H1 (cell line): Measurements from ENCODE around the gene BBS7. TPM values are rescaled to one million over a fixed set of nuclear protein-coding genes. Genes with fewer than 3 reads are reported as not detected.

Experiments
- CTCF ChIA-PET: fragments of 300-600 bp; sonication (Branson Sonifier 250); formaldehyde crosslinking; loops from one replicate; lab custom pipeline; 2021; ENCODE audit not compliant: partially characterized antibody; lab: Charles Lee
- POLR2A ChIA-PET: fragments of 300-600 bp; sonication (Branson Sonifier 250); formaldehyde crosslinking; loops from one replicate; lab custom pipeline; 2021; ENCODE audit warnings: inconsistent platforms; ENCODE audit not compliant: partially characterized antibody; lab: Charles Lee
- DNase-seq, 2 experiments: peaks; one replicate each; pipeline versions ENCODE4 v3.0.0 to v3.0.0-alpha.2; 2010 to 2022; ENCODE audit warnings: low spot score in 2 of 2, low read depth in 1 of 2, mixed read lengths in 1 of 2
- FAIRE-seq: peaks from 2 replicates; lab custom pipeline; 2011; peaks lifted over from hg19 to GRCh38; lab: Jason Lieb, UNC
- H2AFZ ChIP-seq: 2 replicates; pipeline ENCODE4 v1.8.1; 2012; ENCODE audit warnings: low read length, inconsistent platforms
- H2AK5ac ChIP-seq: 2 replicates; pipeline ENCODE4 v1.6.1; 2013; ENCODE audit warnings: low read depth, low read length
- H2BK120ac ChIP-seq: replicated peaks from 2 replicates; pipeline ENCODE3; 2013; ENCODE audit warnings: low read depth, low read length, inconsistent platforms
- H2BK12ac ChIP-seq: 2 replicates; pipeline ENCODE4 v1.6.1; 2013; ENCODE audit warnings: low read depth, low read length
- H2BK15ac ChIP-seq: 2 replicates; pipeline ENCODE4 v1.6.1; 2013; ENCODE audit warnings: low read length
- H2BK20ac ChIP-seq: 2 replicates; pipeline ENCODE4 v1.6.1; 2013; ENCODE audit warnings: low read length
- H2BK5ac ChIP-seq: 2 replicates; pipeline ENCODE4 v1.6.1; 2013; ENCODE audit warnings: low read depth, low read length
- H3K14ac ChIP-seq: 2 replicates; pipeline ENCODE4 v1.6.1; 2013; ENCODE audit warnings: inconsistent platforms; ENCODE audit not compliant: insufficient read length
- H3K18ac ChIP-seq: 2 replicates; pipeline ENCODE4 v1.6.1; 2013; ENCODE audit warnings: low read length; ENCODE audit errors: extremely low read depth
- H3K23ac ChIP-seq: 2 replicates; pipeline ENCODE4 v1.6.1; 2013; ENCODE audit warnings: inconsistent platforms; ENCODE audit not compliant: insufficient read length
- H3K23me2 ChIP-seq: 2 replicates; pipeline ENCODE4 v1.6.1; 2013; ENCODE audit warnings: low read depth, low read length
- H3K27ac ChIP-seq: 2 replicates; pipeline ENCODE4 v1.6.1; 2011; ENCODE audit warnings: low read depth, low read length, inconsistent platforms
- H3K27me3 ChIP-seq, 4 experiments: replicated peaks in 1 of 4; 1 replicate in 1 of 4; 2 replicates in 3 of 4; pipeline versions ENCODE4 v1.6.1 to v1.8.1; 2011 to 2013; ENCODE audit warnings: low read length in 3 of 4, mild to moderate bottlenecking in 3 of 4, inconsistent platforms in 2 of 4, mixed read lengths in 2 of 4, moderate library complexity in 1 of 4; ENCODE audit not compliant: control insufficient read depth in 3 of 4, insufficient read depth in 3 of 4; ENCODE audit errors: extremely low read depth in 1 of 4
- H3K36me3 ChIP-seq, 4 experiments: 2 replicates each; pipeline versions ENCODE4 v1.6.1 to v1.8.1; 2011 to 2013; ENCODE audit warnings: mild to moderate bottlenecking in 4 of 4, low read length in 3 of 4, moderate library complexity in 2 of 4, control low read depth in 1 of 4, inconsistent platforms in 1 of 4; ENCODE audit not compliant: insufficient read depth in 4 of 4, control insufficient read depth in 2 of 4
- H3K4ac ChIP-seq: replicated peaks from 2 replicates; pipeline ENCODE3; 2013; ENCODE audit warnings: low read length, low read depth, mixed read lengths, inconsistent platforms; ENCODE audit not compliant: insufficient read length
- H3K4me1 ChIP-seq, 4 experiments: replicated peaks in 1 of 4; 1 replicate in 1 of 4; 2 replicates in 3 of 4; pipeline versions ENCODE4 v1.6.1 to v1.8.1; 2011 to 2013; ENCODE audit warnings: low read length in 3 of 4, inconsistent platforms in 2 of 4, mixed read lengths in 1 of 4; ENCODE audit not compliant: insufficient read depth in 4 of 4, control insufficient read depth in 3 of 4
- H3K4me2 ChIP-seq, 2 experiments: 2 replicates each; pipeline versions ENCODE4 v1.6.1 to v1.8.1; 2011 to 2013; ENCODE audit warnings: low read depth in 2 of 2, low read length in 2 of 2, control low read depth in 1 of 2, inconsistent platforms in 1 of 2, mild to moderate bottlenecking in 1 of 2; ENCODE audit not compliant: insufficient read depth in 1 of 2
- H3K4me3 ChIP-seq, 4 experiments: fragments of 200-600, 300-600 bp in 1 of 4; sonication (generic), shearing (Covaris generic), sonication (Bioruptor Twin) in 1 of 4; 2 replicates each; pipeline versions ENCODE4 v1.5.1 to v1.8.1; 2011 to 2016; ENCODE audit warnings: low read length in 4 of 4, low read depth in 3 of 4, control low read depth in 2 of 4, inconsistent platforms in 2 of 4, mild to moderate bottlenecking in 2 of 4, mixed read lengths in 1 of 4, moderate library complexity in 1 of 4; ENCODE audit not compliant: insufficient read depth in 2 of 4; ENCODE audit errors: extremely low read depth in 1 of 4
- H3K56ac ChIP-seq: replicated peaks from 2 replicates; pipeline ENCODE3; 2013; ENCODE audit warnings: low read depth, mild to moderate bottlenecking, mixed read lengths, low read length, inconsistent platforms; ENCODE audit not compliant: insufficient read length
- H3K79me1 ChIP-seq: 2 replicates; pipeline ENCODE4 v1.6.1; 2013; ENCODE audit warnings: low read depth, low read length, control low read depth
- H3K79me2 ChIP-seq, 2 experiments: 2 replicates each; pipeline versions ENCODE4 v1.6.1 to v1.8.1; 2012 to 2013; ENCODE audit warnings: low read length in 2 of 2, mild to moderate bottlenecking in 2 of 2, inconsistent platforms in 1 of 2; ENCODE audit not compliant: insufficient read depth in 2 of 2, control insufficient read depth in 1 of 2
- H3K9ac ChIP-seq, 4 experiments: replicated peaks in 1 of 4; 1 replicate in 1 of 4; 2 replicates in 3 of 4; pipeline versions ENCODE4 v1.6.1 to v1.8.1; 2011 to 2013; ENCODE audit warnings: low read depth in 3 of 4, low read length in 3 of 4, control low read depth in 2 of 4, mild to moderate bottlenecking in 2 of 4, moderate library complexity in 2 of 4, inconsistent platforms in 1 of 4; ENCODE audit errors: extremely low read depth in 1 of 4
- H3K9me3 ChIP-seq, 2 experiments: 2 replicates each; pipeline versions ENCODE4 v1.6.1 to v1.8.1; 2012 to 2013; ENCODE audit warnings: mild to moderate bottlenecking in 2 of 2, moderate library complexity in 2 of 2, control low read depth in 1 of 2, inconsistent platforms in 1 of 2, low read depth in 1 of 2, low read length in 1 of 2, mixed read lengths in 1 of 2; ENCODE audit not compliant: insufficient read depth in 2 of 2
- H4K20me1 ChIP-seq, 2 experiments: replicated peaks in 1 of 2; 2 replicates each; pipeline versions ENCODE3 to v1.8.1; 2011 to 2013; ENCODE audit warnings: inconsistent platforms in 2 of 2, low read length in 2 of 2, mild to moderate bottlenecking in 1 of 2; ENCODE audit not compliant: insufficient read depth in 2 of 2, control insufficient read depth in 1 of 2
- H4K5ac ChIP-seq: 2 replicates; pipeline ENCODE4 v1.6.1; 2013; ENCODE audit warnings: low read length, low read depth, mixed read lengths, inconsistent platforms; ENCODE audit not compliant: insufficient read length
- H4K8ac ChIP-seq: 2 replicates; pipeline ENCODE4 v1.8.0; 2013; ENCODE audit warnings: mild to moderate bottlenecking, moderate library complexity, low read length, inconsistent platforms; ENCODE audit not compliant: insufficient read depth; ENCODE audit errors: extremely low read depth
- H4K91ac ChIP-seq: replicated peaks from 2 replicates; pipeline ENCODE3; 2013; ENCODE audit warnings: low read length, mixed read lengths, inconsistent platforms; ENCODE audit not compliant: insufficient read length
- EP300 ChIP-seq, 2 experiments: IDR thresholded peaks; 1 replicate in 1 of 2; 2 replicates in 1 of 2; pipeline ENCODE4 v1.6.1; 2011 to 2012; ENCODE audit warnings: low read depth in 2 of 2, low read length in 2 of 2, mild to moderate bottlenecking in 2 of 2, borderline replicate concordance in 1 of 2, inconsistent platforms in 1 of 2, moderate library complexity in 1 of 2
- EZH2 ChIP-seq: fragments of 200-600 bp; sonication (generic); IDR thresholded peaks from 2 replicates; pipeline ENCODE4 v1.7.1; 2012; ENCODE audit warnings: low read depth, mild to moderate bottlenecking, moderate library complexity, low read length, inconsistent platforms; ENCODE audit not compliant: severe bottlenecking
- MAFK ChIP-seq: IDR thresholded peaks from 2 replicates; pipeline ENCODE4 v1.6.1; 2012; ENCODE audit warnings: low read depth, mild to moderate bottlenecking, improper control_type of control experiment, low read length
- RXRA ChIP-seq: IDR thresholded peaks from 2 replicates; pipeline ENCODE4 v1.6.1; 2011; ENCODE audit warnings: low read depth, mild to moderate bottlenecking, low read length, moderate library complexity; ENCODE audit not compliant: insufficient read depth
- SIN3A ChIP-seq, 2 experiments: IDR thresholded peaks in 1 of 2; conservative IDR thresholded peaks in 1 of 2; 2 replicates each; pipeline ENCODE4 v1.6.1; 2011 to 2012; ENCODE audit warnings: low read length in 2 of 2, improper control_type of control experiment in 1 of 2, low read depth in 1 of 2, mild to moderate bottlenecking in 1 of 2
- TCF12 ChIP-seq: IDR thresholded peaks from 2 replicates; pipeline ENCODE4 v1.6.1; 2011; ENCODE audit warnings: low read depth, mild to moderate bottlenecking, low read length
- YY1 ChIP-seq: IDR thresholded peaks from 2 replicates; pipeline ENCODE4 v1.6.1; 2011; ENCODE audit warnings: low read depth, mild to moderate bottlenecking, low read length
- WGBS, 2 experiments: shearing (Covaris generic) in 1 of 2; methylation state at CpG; one replicate each; pipeline versions ENCODE4 v1.1.6 to v1.1.7; 2013 to 2015; ENCODE audit warnings: low lambda C conversion rate in 2 of 2, mixed read lengths in 2 of 2, inconsistent platforms in 1 of 2, low coverage in 1 of 2, missing lambda C conversion rate in 1 of 2; ENCODE audit not compliant: insufficient replicate concordance in 2 of 2, insufficient coverage in 1 of 2, insufficient read length in 1 of 2; ENCODE audit errors: extremely low coverage in 1 of 2, missing lambda C conversion rate in 1 of 2; 5-methylcytosine and 5-hydroxymethylcytosine counted together
- polyA plus RNA-seq, 7 experiments: library from polyadenylated mRNA; depleted of rRNA in 3 of 7; stranded (reverse) in 5 of 7; unstranded in 2 of 7; fragments of >200 nt in 5 of 7; fragments of 200-250 nt in 2 of 7; gene quantifications; 1 replicate in 5 of 7; 2 replicates in 1 of 7; 4 replicates in 1 of 7; pipeline versions ENCODE4 v1.2.1 to v1.2.3, GENCODE V29; 2011 to 2013; ENCODE audit warnings: missing spikeins in 2 of 7, mixed read lengths in 2 of 7
- total RNA-seq: library from RNA; stranded (reverse); fragmentation: NEBNext Ultra II Directional; extraction: Animal tissue kit (Norgen Biotek cat#: 25700); gene quantifications from 2 replicates; pipeline ENCODE4 v1.2.1, GENCODE V29; 2021
- TF ChIP-seq, protein P1 (sequence below): IDR thresholded peaks from 2 replicates; pipeline ENCODE4 v1.6.1; 2011; ENCODE audit warnings: low read length, improper control_type of control experiment
- TF ChIP-seq, protein P2 (sequence below): IDR thresholded peaks from 2 replicates; pipeline ENCODE4 v1.6.1; 2012; ENCODE audit warnings: low read length, inconsistent platforms
- TF ChIP-seq, protein P3 (sequence below): IDR thresholded peaks from 2 replicates; pipeline ENCODE4 v1.6.1; 2012; ENCODE audit warnings: inconsistent platforms

Gene BBS7
- total and polyA plus RNA-seq, 2 of the 8 experiments (the other 6 are each of a cell fraction or from before 2014, with no cell fraction given): 16.6 to 21.5 TPM

DNA sequence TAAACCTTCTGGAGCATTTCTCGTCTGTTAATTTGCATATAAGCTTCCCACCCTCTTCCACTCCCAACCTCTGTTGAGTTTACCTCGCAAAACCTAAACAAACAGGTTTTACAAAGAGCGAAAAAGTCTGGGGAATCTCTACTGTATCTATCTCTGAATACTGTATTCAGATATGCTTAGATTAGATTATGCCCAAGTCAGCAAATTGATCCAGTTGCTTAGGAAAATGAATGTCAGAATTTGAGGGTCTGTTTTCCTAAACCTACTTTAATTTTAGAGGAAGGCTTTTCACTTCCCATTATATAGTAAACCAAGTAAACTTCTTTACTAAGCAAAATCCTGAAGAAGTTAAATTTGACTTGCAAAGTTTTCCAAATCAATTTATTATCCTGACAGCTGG lies 53.3 kb downstream of the BBS7 start:
- peaks cover 34 to 98% (median 60%) of the 10 kb centered on the region in 4 experiments for H3K36me3 ChIP-seq
- POLR2A ChIA-PET: interaction anchor here (12.6 kb wide), 1 partner anchor 15 kb away, joined by 246 read pairs; the partner anchor contains the start of gene EXOSC9
- H3K79me2 ChIP-seq: peaks cover 0 to 13% of the 10 kb centered on the region in 2 experiments; a peak in 3 of 4 replicates
- no peaks in the 10 kb centered on the region for H3K9me3 ChIP-seq
- H4K91ac ChIP-seq: no peak overlapping the region
- H4K5ac ChIP-seq: no peak overlapping the region
- H3K79me1 ChIP-seq: no peaks in the 10 kb centered on the region
- no peak overlapping the region for H3K18ac ChIP-seq
- H3K4ac ChIP-seq: no peak overlapping the region
- H2BK20ac ChIP-seq: no peak overlapping the region
- no peaks in the 10 kb centered on the region for H3K23me2 ChIP-seq
- no peak for DNase-seq
- H3K9ac ChIP-seq: no peak overlapping the region
- no peak overlapping the region for H2BK5ac ChIP-seq
- CTCF ChIA-PET: interaction anchor here (1.2 kb wide), 1 partner anchor 120 kb away, joined by 3 read pairs; the partner anchor contains the start of gene ANXA5
- no peak overlapping the region for H2AK5ac ChIP-seq
- H3K4me1 ChIP-seq: no peaks in the 10 kb centered on the region
- no peak overlapping the region for H2BK15ac ChIP-seq
- no peak overlapping the region for H3K4me3 ChIP-seq
- H3K56ac ChIP-seq: no peak overlapping the region
- H3K14ac ChIP-seq: no peak overlapping the region
- no peak overlapping the region for H4K8ac ChIP-seq
- H2BK120ac ChIP-seq: no peak overlapping the region
- no peak overlapping the region for H2AFZ ChIP-seq
- H2BK12ac ChIP-seq: no peak overlapping the region
- H3K27me3 ChIP-seq: no peaks in the 10 kb centered on the region
- no peak overlapping the region for H3K27ac ChIP-seq
- WGBS, 2 experiments: 96% methylated on average over 3 of the region's 3 CpGs; no CpG with 5 or more reads in 1 of the 2 experiments
- no peak for FAIRE-seq
- H3K23ac ChIP-seq: no peak overlapping the region
- H3K4me2 ChIP-seq: no peak overlapping the region
- H4K20me1 ChIP-seq: no peaks in the 10 kb centered on the region
- TF ChIP-seq EP300 (IDR thresholded peaks at IDR 0.05; ENCODE audit: borderline replicate concordance in 1 of 2, low read depth in 2 of 2, low read length in 2 of 2) (no peak), EZH2 (no peak), TCF12 (no peak), YY1 (no peak), SIN3A (conservative IDR thresholded peaks at IDR 0.05 in 1 of 2, IDR thresholded peaks at IDR 0.05 in 1 of 2; ENCODE audit: low read depth in 1 of 2, low read length in 2 of 2) (no peak), RXRA (no peak), MAFK (no peak)
- TF ChIP-seq, protein P1, sequence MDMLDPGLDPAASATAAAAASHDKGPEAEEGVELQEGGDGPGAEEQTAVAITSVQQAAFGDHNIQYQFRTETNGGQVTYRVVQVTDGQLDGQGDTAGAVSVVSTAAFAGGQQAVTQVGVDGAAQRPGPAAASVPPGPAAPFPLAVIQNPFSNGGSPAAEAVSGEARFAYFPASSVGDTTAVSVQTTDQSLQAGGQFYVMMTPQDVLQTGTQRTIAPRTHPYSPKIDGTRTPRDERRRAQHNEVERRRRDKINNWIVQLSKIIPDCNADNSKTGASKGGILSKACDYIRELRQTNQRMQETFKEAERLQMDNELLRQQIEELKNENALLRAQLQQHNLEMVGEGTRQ: no peak
- TF ChIP-seq, protein P2, sequence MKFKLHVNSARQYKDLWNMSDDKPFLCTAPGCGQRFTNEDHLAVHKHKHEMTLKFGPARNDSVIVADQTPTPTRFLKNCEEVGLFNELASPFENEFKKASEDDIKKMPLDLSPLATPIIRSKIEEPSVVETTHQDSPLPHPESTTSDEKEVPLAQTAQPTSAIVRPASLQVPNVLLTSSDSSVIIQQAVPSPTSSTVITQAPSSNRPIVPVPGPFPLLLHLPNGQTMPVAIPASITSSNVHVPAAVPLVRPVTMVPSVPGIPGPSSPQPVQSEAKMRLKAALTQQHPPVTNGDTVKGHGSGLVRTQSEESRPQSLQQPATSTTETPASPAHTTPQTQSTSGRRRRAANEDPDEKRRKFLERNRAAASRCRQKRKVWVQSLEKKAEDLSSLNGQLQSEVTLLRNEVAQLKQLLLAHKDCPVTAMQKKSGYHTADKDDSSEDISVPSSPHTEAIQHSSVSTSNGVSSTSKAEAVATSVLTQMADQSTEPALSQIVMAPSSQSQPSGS: no peak
- TF ChIP-seq, protein P3, sequence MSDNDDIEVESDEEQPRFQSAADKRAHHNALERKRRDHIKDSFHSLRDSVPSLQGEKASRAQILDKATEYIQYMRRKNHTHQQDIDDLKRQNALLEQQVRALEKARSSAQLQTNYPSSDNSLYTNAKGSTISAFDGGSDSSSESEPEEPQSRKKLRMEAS: no peak
